PC-9 (cell line): ENCODE results near the gene PUM1.

Experiments
- CTCF ChIP-seq: fragments of 200-600 bp; sonication (generic); conservative IDR thresholded peaks from 2 replicates; pipeline ENCODE4 v1.6.1; 2017; ENCODE audit warnings: mixed run types, antibody characterized with exemption, mild to moderate bottlenecking, moderate library complexity
- EZH2 ChIP-seq: fragments of 200-600 bp; sonication (generic); IDR thresholded peaks from 2 replicates; pipeline ENCODE4 v1.8.0; 2017; ENCODE audit warnings: antibody characterized with exemption, low read depth

- TF ChIP-seq CTCF = no peak
- no peak for TF ChIP-seq EZH2
These were observed 46.1 kb downstream of the PUM1 start for GRCh38 chr1:31019401-31019800.
